ENCODE data around the gene ZMYND10.

The ZMYND10 gene

GRCh38 chr3:50345008-50345407 is 524 bp downstream of the ZMYND10 start:
- DNase-seq (ENCODE audit: low read depth), result no peak

DNA sequence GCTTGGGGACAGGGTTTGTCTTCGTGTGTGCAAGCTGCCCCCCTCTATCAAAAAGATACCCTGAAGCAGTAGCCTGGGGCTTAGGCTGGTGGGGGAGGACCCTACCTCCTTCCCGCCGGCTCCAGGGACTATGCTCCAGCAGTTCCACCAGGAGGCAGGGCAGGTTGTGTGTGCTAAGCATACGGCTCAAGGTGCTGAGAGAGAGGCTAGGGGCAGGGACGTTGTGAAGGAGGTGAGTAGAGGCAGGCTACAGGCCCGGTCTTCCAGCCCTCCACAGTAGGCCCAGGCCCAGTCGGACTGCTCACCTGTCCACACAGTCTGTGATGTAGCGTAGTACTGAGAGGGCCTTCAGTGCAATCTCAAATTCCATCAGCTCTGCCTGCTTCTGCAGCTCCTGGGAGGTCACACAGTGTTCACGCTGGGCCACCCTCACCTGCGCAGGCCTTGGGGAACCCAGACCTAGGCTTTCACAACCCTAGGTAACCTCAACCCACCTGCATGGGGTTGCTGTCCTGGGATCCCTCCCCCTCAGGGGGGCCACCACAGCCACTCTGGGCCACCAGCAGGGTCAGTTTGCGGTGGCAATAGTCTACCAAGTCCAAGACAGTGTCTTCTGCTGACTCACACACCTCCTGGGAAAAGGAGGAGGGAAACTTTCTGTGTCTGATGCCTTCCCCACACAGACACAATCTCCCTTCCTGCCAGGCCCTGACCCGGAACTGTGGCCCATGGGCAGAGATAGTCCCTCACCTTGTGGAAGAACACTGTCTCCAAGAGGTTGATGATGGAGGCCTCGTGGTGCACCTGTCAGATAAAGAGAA is 2.5 kb downstream of the ZMYND10 start:
- no peak for DNase-seq (ENCODE audit: low read depth)

- DNase-seq (ENCODE audit: low read depth), result no peak
Observed at GRCh38 chr3:50341996-50342650, 3.4 kb downstream of the ZMYND10 start.

GRCh38 chr3:50341537-50341936 is 4.0 kb downstream of the ZMYND10 start:
- no peak for DNase-seq (ENCODE audit: low read depth)

GRCh38 chr3:50340448-50341329 is 4.8 kb downstream of the ZMYND10 start, which contains the start of gene RASSF1:
Gene RASSF1, minus strand, starts transcription at chr3:50340836. Its CDS starts 31 bp downstream, at chr3:50340805.
- no peak for DNase-seq (ENCODE audit: low read depth)

DNA sequence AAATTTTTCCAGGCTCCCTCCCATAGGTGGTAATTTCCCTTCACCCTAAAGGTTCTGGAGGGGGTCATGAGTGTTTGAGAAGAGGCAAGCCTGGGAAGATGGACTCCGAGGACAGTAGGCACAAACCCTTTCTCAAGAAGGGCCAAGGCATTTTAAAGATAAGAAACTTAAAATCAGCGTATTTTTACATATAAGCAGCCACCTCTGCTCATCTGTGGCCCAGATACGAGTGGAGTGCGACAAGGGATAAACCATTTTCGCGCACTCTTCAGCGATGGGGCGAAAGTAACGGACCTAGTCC is 5.4 kb downstream of the ZMYND10 start:
- no peak for DNase-seq (ENCODE audit: low read depth)

DNA sequence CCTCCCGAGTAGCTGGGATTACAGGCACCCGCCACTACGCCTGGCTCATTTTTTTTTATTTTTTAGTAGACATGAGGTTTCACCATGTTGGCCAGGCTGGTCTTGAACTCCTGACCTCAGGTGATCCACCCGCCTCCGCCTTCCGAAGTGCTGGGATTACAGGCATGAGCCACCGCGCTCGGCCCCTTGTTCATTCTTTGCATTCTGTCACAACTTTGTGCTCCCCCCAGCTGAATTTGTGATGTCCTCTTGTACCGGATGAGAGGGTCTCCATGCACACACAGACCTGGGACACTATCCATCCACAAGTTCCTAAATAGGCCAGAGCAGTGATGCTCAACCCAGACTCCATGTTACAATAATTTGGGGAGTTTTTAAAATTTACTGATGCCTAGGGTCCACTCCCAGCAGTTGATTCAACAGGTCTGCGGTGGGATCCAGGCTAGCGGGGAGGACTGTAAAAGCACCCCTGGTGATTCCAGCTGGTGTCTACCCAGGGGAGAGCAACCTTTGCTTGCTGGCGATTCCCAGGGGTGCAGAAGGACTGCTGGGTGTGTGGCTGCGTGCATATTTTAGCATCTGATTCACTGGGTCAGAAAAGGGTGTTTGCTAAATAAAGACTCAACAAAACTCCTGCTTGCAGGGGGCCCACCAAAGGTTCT is 5.9 kb downstream of the ZMYND10 start:
- DNase-seq (ENCODE audit: low read depth), result no peak

GRCh38 chr3:50338965-50339364 is 6.6 kb downstream of the ZMYND10 start:
- DNase-seq (ENCODE audit: low read depth), result no peak

GRCh38 chr3:50337175-50337861 is 8.2 kb downstream of the ZMYND10 start:
- DNase-seq (ENCODE audit: low read depth), result peak; percentile 97

DNA sequence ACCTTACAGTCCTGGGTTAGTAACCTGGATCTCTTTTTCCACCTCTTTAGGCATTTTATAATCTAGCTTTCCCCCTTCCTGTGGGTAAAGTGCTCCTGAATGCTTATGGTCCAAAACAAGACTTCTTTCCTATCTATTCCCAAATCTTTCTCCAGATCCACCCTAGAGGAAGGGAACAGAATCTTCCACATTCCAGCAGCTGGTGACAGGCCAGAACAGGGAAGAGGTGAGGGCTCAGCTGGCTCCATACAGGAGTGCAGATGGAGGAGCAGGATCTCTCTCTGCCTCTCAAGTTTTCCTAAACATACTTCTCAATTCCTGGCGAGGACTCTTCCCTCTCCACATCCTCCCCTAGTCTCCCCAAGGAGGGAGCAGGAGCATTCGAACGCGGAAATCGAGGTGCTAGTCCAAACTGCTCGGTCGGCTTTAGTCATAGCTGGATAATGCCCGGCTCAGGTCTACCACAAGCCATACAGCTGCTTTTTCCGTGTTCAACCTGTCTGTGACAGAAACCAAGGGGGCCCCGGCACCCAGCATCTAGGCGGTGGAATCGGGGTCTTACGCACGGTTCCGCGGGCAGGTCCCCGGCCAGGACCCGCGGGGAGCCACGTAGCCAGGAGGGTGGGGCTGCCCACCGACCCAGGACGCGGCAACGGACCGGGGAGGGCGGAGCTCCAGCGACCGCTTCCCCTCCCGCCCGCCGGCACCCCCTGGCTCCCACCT is 8.9 kb downstream of the ZMYND10 start:
- no peak for DNase-seq (ENCODE audit: low read depth)

GRCh38 chr3:50334339-50335075 is 11.0 kb downstream of the ZMYND10 start:
- DNase-seq (ENCODE audit: low read depth), result no peak

DNA sequence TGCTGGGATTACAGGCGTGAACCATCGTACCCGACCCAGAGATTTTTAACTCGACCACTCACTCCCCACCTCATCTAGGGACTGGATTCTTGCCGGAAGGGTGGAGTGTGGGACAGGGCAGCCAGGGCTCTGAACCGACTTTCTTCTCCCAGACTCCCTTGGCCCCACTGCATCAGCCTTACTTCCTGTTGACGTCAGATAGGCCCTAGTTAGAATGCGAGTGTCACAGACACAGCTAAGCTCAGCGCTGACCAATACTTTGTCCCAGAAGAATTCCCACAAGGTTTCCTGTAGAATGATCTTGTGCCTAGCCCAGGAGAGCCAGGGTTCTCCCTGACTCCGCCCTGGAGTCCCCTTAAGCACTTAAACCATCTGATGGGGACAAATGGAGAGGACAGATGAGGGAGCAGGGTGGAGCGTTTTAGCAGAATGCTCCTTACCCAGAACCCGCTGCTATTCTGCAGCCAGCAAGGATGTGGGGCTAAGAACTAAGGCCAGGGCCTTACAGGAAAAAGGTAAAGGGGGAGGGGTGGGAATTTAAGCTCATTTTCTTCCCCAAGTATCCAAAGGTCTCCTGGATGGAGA is 11.7 kb downstream of the ZMYND10 start:
- no peak for DNase-seq (ENCODE audit: low read depth)

DNA sequence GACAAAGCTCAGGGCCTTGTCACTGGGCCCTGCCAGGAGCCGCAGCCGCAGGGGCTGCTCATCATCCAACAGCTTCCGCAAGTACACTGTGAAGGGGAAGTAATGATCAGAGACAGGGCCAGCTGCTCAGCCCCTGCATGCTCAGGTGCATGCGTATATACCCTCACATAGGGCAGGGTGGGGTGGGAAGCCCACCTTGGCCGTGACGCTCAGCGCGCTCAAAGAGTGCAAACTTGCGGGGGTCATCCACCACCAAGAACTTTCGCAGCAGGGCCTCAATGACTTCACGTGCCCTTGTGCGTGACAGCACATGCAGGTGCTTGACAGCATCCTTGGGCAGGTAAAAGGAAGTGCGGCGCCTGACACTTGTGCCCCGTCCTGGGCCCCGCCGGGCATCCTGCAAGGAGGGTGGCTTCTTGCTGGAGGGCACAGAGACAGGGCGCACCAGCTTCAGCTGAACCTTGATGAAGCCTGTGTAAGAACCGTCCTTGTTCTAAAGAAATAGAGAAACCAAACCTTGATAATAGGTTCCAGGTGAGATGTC is 14.1 kb downstream of the ZMYND10 start:
- no peak for DNase-seq (ENCODE audit: low read depth)

DNA sequence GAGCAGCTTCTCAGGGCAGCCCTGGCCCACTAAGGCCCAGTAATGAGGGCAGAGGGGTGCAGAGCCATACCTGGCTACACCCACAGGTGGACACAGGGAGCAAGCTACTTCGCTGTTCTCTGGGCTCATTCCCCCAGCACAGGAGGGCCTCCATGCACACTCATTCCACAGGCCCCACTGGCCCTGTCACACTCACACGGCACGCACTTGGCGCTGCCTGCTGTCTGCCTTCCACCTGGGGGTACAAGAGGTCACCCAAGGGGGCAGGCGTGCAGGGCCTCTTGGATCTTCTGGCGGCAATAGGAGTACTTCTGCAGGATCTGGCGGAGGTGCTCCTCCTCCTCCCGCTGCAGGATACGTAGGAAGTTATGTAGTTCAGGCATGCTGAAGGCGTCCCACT is 15.2 kb downstream of the ZMYND10 start:
- DNase-seq (ENCODE audit: low read depth), result no peak

- peak; percentile 82 for DNase-seq (ENCODE audit: low read depth)
Observed at GRCh38 chr3:50327943-50328691, 17.4 kb downstream of the ZMYND10 start, which contains the start of gene TUSC2. Gene TUSC2, minus strand, starts transcription at chr3:50328223. Its CDS starts 124 bp downstream, at chr3:50328099.

- DNase-seq (ENCODE audit: low read depth), result no peak
Observed at GRCh38 chr3:50327129-50327528, 18.4 kb downstream of the ZMYND10 start.

DNA sequence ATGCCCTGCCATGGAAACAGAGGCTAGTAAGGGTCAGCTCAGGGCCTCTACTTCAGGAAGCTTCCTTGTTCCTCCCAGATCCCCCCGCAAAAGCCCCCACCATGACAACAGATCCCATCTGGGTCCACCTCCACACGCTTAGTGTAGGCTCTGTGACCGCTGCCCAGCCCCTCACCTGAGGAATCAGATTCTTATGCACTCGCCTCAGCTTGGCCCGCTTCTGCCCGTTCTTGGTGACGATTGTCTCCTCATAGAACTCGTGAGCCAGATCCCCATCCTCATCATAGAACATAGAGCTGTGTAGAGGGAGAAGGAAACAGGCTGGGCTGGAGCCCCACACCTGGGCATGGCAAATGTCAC is 19.4 kb downstream of the ZMYND10 start:
- DNase-seq (ENCODE audit: low read depth), result no peak

GRCh38 chr3:50325497-50326181 is 19.9 kb downstream of the ZMYND10 start:
- no peak for DNase-seq (ENCODE audit: low read depth)

All from non-pigmented ciliary epithelial cell (primary cell).